GM18868 (cell line): ENCODE measurements around the gene SMTNL2.

Experiments used
- ATAC-seq: cut with Tn5 transposase; IDR thresholded peaks from one replicate; pipeline ENCODE4 v1.9.1; 2021; ENCODE audit warnings: mild to moderate bottlenecking, moderate library complexity; ENCODE audit not compliant: unreplicated experiment

Gene SMTNL2

DNA sequence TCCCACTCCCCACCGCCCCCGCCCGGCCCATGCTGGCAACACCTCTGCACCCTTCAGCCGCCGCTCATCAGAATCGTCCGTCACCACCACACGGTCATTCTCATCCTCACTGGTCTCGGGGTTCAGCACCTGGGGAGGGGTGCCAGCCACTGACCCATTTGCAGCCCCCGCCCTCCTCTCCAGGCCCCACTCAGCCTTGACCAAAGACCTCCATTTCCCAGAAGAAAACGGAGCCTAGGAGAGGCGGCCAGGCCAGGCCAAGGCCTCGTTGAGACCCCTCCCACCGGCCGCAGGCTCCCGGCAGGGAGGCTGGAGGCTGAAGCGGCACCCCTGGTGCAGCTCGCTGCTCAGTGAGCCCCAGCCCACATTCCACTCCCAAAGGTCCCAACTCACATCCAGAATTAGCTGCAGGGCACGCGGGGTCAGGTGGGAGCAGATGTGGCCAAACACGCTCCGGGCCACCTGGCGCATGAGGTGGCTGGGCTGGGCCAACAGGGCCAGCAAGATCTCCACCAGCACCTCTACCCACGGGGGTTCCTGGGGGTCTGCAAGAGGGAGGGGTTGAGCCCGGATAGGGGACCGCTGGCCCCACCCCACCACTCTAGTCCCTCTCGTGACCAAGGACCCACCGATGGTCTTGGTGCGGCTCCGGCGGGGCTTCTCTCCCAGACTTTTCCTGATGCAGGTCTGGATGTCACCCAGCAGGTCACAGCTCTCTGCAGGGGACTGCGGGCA is 38.9 kb upstream of the SMTNL2 start:
- no peak for ATAC-seq

DNA sequence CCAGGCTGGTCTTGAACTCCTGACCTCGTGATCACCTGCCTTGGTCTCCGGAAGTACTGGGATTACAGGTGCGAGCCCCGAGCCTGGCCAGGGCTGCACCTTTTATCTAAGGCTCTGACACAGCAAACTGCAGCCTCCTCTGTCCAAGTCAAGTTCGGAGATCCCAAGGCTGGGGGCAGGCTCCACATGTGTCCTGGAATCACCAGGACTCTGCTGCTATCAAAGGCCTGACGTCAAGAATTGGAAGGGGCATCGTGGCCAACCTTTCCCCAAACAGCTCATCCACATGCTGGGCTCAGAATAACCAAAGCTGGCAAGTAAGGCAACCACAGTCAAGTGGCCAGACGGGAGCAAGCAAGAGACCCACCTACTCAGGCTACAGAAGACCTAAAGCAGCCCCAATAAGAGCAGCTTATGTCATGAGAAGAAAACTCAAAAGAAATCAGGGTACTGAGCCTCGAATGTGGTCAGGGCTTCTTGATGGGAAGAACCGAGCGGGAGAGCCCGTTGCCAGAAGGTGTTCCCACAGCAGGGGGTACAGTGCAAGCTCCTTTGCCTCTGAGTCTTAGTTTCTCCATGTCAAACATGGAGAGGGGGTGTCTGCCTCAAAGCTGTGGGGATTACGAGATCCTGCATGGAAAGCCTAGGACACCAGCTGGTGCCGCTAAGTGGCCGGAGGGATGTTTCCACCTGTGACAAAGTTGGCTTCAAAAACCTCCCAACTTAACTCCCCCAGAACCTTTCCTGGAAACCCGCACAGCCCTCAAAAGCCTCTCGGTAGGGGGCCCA is 37.0 kb upstream of the SMTNL2 start:
- no peak for ATAC-seq

DNA sequence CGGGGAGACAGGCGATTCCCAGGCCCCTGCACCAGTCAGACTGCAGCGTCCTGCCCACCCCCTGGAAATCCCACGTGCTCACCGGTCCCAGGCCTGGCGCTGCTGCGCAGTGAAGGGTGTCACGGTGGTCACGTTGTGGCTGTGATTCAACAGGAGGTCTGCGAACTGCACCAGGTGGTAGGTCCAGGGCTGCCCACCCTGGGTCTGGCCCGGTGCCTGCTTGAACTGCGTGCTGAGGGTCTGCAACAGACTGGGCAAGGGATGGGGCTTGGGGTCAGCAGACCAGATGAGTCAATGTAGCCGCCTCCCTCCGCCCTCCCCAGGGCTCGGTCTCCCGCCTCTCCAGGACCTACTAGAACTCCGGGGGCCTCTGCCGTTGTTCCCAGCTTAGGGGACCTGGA is 36.3 kb upstream of the SMTNL2 start:
- ATAC-seq: no peak

DNA sequence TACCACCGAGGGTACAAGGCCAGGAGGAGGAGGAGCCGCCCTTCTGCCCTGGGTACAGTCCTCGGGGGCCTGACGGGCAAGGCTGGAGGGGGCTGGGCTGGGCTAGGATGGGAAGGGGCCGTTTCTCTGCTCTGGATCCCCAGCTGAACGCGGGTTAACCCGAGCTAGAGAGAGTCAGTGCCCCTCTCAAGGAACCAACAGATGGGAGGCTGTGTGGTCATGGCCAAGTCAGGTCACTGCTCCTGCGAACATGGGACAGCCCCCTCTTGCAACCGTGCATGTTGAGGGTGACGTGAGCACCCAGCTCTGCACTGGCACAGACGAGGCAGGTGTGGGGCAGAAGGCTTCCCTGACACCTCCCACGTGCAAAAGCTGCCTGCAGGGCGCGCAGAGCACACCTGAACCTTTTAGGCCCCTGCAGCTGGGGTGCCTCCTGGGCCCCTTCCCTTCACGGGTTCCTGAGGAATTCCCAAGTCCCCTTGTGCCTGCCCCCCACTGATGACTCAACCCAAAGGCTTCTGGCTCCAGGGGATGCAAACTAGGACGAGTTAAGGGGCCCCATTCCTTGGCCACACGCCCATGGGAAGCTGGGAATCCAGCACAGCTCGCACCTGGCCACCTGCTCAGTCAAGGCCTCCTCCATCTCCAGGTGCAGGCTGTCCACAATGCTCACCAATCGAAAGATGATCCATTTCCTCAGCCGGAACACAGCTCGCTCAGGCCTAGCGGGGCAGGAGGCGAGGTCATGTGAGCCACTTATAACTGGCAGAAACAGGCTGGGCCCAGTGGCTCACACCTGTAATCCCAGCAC is 35.4 kb upstream of the SMTNL2 start:
- no peak for ATAC-seq

DNA sequence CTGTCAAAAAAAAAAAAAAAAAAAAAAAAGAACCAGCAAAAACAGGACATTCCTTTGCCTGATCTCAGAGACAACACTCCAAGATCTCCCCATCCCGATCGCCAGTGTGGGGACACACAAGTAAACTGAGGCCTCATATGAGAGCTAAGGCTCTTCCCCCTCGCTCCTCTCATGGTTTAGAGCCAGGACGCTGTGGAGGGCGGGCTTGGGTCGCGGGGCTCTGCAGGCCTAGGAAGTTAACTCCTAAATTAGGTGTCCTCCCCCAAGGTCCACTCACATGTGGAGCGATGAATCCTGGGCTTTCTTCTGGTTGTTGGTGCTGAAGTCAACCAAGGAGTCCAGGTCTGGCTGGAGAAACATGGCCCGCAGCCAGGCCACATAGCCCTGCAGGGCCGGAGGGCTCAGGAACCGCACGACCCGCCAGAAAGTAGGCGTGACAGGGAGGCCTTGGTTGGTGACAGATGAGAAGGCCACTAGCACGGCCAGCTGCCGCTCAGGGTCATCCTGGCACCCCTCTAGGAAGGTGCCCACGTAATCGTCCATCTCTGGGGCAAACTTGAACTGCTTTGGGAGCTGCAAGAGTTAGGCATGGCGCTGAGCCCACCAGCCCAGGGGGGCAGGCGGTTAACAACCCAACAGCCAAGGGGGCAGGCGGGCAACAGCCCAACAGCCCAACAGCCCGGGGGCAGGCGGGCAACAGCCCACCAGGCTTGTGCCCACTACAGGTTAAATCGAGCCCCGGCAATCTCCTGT is 34.4 kb upstream of the SMTNL2 start:
- no peak for ATAC-seq

DNA sequence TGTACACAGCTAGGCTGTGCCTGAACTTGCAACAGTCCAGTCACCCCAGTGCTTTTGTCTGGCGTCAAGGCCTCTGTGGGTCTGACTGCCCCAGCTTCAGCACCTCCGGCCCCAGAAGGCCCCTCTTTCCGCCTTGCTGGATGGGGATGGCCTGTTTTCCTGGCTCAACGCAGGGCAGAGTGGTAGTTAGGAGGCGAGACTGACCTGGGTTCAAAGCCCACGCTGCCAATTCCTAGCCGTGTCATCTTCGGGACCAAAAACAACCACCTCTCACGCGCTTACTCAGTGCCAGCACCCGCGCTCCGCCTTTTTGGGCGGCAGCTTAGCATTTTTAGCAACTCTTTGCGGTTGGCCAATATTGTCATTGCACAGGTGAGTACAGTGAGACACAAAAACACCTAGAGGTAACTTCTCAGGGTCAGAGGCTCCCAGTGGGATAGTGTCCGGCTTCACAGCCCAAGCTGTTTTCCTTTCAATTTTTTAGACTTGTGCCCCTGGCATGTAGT is 33.7 kb upstream of the SMTNL2 start:
- ATAC-seq: no peak

DNA sequence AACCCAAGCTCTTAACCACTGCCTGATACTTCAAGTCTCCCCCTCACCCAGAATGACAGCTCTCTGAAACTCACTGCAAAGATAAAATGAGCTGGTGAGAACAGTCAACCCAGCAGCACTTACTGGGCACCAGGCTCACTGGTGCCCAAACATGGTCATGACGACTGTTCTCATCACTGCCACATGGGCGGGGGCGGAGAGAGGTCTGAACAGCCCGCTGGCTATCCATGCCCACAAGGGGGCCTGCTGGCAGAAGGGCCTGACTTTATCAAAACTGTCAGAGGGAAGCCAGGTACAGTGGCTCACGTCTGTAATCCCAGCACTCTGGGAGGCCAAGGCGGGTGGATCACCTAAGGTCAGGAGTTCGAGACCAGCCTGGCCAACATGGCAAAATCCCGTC is 33.2 kb upstream of the SMTNL2 start:
- ATAC-seq: no peak

DNA sequence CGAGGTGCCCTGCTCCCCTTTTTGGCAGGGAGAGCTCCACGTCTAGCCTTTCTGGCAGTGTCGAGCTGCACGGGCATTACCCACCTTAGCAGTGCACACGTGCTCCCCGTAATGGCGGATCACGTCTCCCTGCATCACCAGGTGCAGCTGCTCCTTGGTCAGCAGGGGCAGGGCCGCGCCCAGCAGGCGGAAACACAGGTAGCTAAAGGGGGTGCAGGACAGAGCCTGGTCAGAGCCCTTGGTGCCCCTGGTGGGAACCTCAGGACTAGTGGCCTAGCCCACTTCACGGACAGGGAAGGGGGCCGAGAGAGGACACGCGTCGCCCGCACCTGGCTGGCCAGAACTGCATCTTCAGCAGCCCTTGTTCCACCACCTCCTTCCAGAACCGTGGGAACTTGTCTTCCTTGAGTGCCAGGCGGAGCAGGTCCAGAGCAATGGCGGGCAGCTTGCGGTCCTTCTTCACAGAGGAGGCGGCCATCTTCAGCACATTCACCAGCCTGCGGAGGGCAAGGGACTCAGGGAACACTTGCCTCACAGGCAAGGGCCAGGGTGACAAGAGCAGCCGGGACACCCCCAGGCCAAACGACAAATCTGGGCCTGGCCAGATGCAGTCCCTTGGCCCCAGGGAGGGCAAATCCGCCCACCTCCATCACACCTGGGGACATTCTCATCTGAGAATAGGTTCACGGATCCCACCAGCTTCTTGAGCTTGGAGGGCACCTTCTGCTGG is 32.4 kb upstream of the SMTNL2 start:
- no peak for ATAC-seq

DNA sequence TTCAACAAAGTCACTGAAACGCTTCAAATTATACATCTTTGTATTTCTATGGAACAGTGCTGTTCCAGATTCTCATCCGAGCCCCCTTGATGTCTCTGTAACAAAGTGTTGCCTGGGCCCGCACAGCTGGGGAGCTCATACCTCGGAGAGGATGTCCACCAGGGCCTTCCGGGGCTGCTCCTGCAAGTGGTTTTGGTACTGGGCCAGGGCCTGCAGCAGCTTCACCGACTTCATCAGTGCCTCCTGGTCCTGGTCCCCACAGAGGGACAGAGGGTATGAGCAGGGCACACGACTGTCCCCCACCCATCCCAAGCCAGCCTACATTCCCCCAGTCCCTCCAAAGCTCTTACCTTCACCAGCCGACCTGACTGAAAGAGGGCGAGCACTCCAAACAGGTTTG is 30.7 kb upstream of the SMTNL2 start:
- ATAC-seq: no peak

DNA sequence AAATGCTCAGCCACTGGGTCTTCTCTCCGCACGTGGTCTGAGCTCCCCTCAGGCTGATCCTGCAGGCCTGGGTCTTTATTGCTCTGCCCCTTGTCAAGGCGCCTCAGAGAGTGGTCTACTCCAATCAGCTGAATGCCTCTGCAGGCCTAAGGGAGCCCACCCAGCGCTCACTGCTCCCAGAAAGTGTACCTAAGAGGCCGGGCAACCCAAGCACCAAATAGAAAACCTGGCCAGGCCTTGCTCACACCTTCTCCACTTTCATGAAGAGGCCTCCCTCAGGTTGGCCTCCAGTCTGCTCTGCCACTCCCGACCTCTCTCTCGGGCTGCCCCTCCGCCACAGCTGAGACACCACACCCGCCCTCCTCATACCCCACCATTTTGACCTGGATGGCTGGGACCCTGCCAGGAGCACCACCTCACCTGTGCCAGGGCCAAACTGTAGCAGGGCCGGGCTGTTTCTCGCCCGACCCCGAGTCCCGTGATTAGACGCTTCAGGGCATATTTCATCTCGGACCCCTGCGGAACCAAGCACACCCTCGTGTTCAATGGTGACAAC is 29.8 kb upstream of the SMTNL2 start:
- no peak for ATAC-seq

DNA sequence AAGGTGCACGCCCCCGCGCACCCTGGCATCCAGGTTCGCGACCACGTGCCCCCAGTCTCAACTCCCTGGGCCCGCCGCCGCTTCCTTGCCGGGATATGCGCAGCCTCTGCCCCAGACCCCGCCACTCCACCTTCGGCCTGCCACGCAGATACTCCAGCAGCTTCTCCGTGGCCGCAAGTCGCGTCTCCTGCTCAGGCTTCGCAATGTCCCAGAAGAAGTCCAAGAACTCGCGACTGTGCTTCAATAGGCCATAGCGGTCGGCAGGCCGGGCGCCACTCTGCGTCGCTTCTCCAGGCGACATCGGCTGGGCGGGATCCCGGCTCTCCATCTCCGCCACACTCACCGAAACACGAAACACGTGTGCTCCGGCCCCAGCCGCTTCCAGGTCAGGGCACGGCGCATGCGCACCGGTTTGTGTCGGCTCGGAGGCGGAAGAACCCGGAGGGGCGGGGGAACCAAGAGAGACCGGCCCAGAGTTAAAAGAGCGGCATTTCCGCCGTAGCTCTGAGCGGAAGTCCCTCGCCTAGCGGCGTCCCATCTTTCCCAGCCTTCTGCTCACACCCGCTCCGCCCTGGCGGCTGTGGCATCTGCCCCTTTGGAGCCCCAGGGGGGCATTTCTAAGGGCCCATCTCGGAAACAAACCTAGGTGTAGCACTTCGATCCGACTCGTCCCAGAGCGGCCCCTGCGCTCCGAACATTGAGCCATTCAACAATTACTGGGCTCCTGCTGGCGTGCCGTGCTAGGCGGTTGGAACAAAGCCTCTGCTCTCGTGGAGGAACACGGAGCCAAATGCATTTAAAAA is 29.1 kb upstream of the SMTNL2 start, which contains the start of gene MYBBP1A:
MYBBP1A (minus strand) TSS at position 388 of the 803 bp plus-strand sequence; CDS start at position 328, 60 bp downstream.
- ATAC-seq: peak; percentile 89

DNA sequence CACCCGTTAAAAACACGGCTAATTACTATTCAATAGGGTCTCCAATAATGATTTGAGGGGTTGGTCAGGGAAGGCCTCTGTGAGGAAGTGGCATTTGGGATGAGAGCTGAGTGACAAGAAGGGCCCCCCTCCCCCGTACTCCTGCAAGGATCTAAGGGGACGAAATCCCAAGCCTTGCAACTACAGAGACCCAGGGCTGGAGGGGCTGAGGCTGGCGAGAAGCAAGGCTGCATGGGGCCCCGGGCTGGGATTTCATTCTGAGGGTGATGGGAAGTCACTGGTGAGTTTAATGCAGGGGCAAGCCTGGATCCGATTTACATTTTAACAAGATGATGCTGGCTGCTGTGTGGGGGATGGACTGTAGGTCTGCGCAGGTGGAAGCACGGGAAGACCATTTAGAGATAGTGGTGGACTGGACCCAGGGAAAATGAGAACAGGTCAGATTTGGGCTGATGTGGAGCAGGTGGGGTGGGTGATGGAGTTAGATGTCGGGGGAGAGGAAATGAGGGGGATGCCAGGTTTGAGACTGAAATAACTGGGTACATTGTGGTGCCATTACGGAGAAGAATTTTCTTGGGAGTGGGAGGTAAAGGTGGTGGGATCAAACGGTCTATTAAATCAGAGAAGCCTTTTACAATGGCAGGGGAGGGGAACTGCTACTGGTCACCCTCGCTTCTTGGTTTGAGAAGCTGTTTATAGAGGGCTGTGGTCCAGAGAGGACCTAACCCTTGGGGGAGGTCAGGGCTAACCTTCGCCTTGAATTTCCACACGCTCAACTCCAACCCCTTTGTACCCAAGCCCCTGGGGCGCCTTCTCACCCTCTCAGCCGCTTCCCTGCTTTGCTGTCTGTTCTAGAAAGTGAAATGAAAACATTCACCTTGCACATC is 28.2 kb upstream of the SMTNL2 start:
- ATAC-seq: no peak

DNA sequence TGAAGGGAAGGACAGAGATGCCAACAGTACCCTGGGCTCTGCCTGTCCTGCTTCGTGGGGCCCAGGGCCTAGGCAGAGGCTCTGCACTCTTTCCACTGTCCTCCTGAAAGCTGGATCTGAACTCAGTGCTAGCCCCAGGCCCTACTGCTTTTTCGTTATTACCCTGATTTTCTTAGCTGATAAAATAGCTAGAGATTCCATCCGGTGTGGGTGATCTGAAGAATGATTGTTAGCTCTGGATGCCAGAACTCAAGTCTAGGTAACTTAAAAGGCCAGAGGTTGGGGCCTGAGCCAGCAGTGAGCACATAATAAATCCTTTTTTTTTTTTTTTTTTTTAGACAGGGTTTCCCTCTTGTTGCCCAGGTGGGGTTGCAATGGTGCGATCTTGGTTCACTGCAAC is 27.3 kb upstream of the SMTNL2 start:
- no peak for ATAC-seq

DNA sequence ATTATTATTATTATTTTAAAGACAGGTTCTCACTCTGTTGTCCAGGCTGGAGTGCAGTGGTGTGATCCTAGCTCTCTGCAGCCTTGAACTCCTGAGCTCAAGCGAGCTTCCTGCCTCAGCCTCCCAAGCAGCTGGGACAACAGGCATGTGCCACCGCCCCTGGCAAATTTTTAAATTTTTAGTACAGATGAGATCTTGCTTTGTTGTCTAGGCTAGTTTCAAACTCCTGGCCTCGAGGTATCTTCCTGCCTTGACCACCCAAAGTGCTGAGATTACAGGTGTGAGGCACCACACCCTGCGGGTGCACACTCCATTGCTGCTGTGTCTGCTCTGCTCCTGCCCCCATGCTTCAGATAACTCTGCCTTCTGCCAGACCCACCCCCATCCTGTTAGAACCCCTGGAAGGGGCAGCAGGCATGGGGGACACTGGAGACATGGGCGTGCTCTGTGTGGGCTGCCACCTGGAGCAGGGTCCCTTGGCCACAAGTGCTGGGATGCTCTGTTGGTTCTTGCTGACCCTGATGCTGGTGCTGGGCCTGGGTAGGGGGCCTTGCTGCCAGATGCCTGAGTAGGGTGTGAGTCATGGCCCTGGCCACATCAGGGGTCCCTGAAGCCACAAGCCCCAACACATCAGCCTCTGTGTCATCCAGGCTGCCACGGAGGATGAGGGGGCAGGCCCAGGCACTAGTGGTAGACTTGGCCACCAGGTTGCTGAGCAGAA is 26.5 kb upstream of the SMTNL2 start:
- ATAC-seq: no peak

DNA sequence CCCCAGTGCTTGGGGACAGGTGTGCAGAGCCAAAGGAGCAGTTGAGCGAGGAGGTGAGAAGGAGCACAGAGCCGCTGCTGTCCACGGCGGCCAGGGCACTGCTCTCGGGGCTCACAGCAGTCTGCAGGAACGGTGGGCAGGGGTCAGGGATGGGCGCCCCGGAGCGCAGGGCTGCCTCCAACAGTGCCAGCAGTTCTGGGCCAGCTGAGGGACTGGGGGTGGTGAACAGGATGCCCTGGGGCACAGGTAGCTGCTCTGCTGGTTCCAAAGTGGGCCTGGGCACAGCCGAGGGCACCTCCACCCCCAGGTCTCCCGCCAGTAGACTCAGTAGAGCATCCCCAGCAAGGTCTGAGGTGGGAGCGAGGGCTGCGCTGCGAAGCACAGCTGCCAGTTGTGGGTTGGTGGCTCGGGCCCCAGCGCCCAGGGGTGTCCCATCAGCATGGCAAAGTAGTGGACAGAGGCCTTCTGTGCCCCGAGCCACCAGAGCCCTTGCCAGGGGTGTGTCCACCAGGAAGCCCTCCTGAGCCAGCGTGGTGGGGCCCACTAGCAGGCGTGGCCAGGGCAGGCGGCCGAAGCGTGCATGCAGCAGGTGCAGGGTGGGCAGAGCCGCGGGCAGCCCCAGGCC is 25.9 kb upstream of the SMTNL2 start:
- no peak for ATAC-seq

DNA sequence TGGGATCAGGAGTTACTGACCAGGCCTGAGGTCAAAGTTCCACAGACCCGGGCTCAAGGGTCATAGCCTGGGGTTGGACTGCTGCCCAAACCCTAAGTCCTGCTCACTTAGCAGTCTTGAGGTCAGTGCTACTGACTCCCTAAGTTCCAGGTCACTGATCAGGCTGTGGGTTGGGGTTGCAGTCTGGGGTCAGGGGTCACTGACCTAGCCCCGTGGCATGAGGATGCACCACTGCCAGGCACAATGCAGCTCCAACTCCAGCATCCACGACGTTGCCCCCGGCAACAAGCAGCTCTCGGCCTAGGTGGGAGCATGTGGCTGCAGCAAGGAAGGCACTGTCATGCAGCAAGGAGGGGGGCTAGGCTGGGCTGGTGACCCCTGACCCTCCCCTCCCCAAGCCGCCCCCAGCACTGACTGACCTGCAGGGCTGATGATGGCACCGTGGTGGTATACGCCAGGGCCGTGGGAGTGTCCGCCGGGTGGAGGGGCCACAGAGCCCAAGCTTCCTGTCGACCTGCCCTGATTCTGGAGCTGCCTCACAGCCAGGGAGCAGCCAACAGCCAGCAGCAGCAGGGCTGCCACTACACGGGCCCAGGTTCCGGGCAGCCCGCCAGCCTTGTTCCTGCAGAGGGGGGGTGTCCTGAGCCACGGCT is 25.1 kb upstream of the SMTNL2 start:
- no peak for ATAC-seq
